ENCODE measurements around the gene AACS.

- TF ChIP-seq CTCF (IDR thresholded peaks at IDR 0.05), result no peak
- TF ChIP-seq POLR2A (IDR thresholded peaks at IDR 0.05; ENCODE audit: low read length), result no peak
- no peak for TF ChIP-seq RARB (CRISPR knock-in tag; IDR thresholded peaks at IDR 0.05)
- TF ChIP-seq EP300 (IDR thresholded peaks at IDR 0.05), result no peak
- no peak for TF ChIP-seq RAD21 (conservative IDR thresholded peaks at IDR 0.05 in 1 of 2, IDR thresholded peaks at IDR 0.05 in 1 of 2)
- TF ChIP-seq, protein P1, sequence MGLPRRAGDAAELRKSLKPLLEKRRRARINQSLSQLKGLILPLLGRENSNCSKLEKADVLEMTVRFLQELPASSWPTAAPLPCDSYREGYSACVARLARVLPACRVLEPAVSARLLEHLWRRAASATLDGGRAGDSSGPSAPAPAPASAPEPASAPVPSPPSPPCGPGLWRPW (IDR thresholded peaks at IDR 0.05), result no peak
- no peak for TF ChIP-seq ZNF302 (CRISPR knock-in tag; IDR thresholded peaks at IDR 0.05)
- no peak for TF ChIP-seq RNF2 (IDR thresholded peaks at IDR 0.05; ENCODE audit: borderline replicate concordance, low read depth)
- no peak for TF ChIP-seq MYC (IDR thresholded peaks at IDR 0.05; ENCODE audit: borderline replicate concordance, low read length)
- TF ChIP-seq BHLHE40 (IDR thresholded peaks at IDR 0.05; ENCODE audit: low read depth, low read length), result no peak
- TF ChIP-seq, protein P2, sequence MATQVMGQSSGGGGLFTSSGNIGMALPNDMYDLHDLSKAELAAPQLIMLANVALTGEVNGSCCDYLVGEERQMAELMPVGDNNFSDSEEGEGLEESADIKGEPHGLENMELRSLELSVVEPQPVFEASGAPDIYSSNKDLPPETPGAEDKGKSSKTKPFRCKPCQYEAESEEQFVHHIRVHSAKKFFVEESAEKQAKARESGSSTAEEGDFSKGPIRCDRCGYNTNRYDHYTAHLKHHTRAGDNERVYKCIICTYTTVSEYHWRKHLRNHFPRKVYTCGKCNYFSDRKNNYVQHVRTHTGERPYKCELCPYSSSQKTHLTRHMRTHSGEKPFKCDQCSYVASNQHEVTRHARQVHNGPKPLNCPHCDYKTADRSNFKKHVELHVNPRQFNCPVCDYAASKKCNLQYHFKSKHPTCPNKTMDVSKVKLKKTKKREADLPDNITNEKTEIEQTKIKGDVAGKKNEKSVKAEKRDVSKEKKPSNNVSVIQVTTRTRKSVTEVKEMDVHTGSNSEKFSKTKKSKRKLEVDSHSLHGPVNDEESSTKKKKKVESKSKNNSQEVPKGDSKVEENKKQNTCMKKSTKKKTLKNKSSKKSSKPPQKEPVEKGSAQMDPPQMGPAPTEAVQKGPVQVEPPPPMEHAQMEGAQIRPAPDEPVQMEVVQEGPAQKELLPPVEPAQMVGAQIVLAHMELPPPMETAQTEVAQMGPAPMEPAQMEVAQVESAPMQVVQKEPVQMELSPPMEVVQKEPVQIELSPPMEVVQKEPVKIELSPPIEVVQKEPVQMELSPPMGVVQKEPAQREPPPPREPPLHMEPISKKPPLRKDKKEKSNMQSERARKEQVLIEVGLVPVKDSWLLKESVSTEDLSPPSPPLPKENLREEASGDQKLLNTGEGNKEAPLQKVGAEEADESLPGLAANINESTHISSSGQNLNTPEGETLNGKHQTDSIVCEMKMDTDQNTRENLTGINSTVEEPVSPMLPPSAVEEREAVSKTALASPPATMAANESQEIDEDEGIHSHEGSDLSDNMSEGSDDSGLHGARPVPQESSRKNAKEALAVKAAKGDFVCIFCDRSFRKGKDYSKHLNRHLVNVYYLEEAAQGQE (IDR thresholded peaks at IDR 0.05), result no peak
- TF ChIP-seq ZSCAN20 (CRISPR knock-in tag; IDR thresholded peaks at IDR 0.05), result no peak
- no peak for TF ChIP-seq HDAC2 (IDR thresholded peaks at IDR 0.05)
Measured at GRCh38 chr12:125162489-125163028, 97.3 kb downstream of the AACS start.

Measured in A549 (cell line).